OCI-LY3 (cell line): ENCODE measurements around the gene CD209.

Source experiments
- H2AFZ ChIP-seq: fragments of 200-600, 300-600 bp; shearing (Covaris generic); 2 replicates; pipeline ENCODE4 v1.6.0; 2014; ENCODE audit warnings: antibody characterized with exemption, low read depth, low read length
- H3K27ac ChIP-seq: fragments of 200-600, 300-600 bp; sonication (generic); 2 replicates; pipeline ENCODE4 v1.5.1; 2014; ENCODE audit warnings: mild to moderate bottlenecking, low read length, moderate library complexity, mixed read lengths
- H3K27me3 ChIP-seq: fragments of 200-600, 300-600 bp; sonication (generic); 2 replicates; pipeline ENCODE4 v1.6.1; 2014; ENCODE audit warnings: low read depth, low read length, mixed read lengths
- H3K36me3 ChIP-seq: fragments of 200-600, 300-600 bp; sonication (generic); replicated peaks from 2 replicates; pipeline ENCODE3; 2014; ENCODE audit warnings: low read depth, low read length, mixed read lengths
- H3K4me1 ChIP-seq: fragments of 300-600, 200-600 bp; sonication (generic); 2 replicates; pipeline ENCODE4 v1.6.1; 2014; ENCODE audit warnings: low read length, mixed read lengths
- H3K4me2 ChIP-seq: fragments of 200-600, 300-600 bp; sonication (generic); 2 replicates; pipeline ENCODE4 v1.6.1; 2014; ENCODE audit warnings: low read length, mixed read lengths
- H3K4me3 ChIP-seq: fragments of 300-600, 200-600 bp; sonication (generic); 2 replicates; pipeline ENCODE4 v1.5.1; 2014; ENCODE audit warnings: antibody characterized with exemption, mild to moderate bottlenecking, low read length, moderate library complexity
- H3K79me2 ChIP-seq: fragments of 300-600, 200-600 bp; shearing (Covaris generic); 2 replicates; pipeline ENCODE4 v1.6.1; 2014; ENCODE audit warnings: mild to moderate bottlenecking, low read length, mixed read lengths
- H3K9ac ChIP-seq: fragments of 300-600, 200-600 bp; shearing (Covaris generic); 2 replicates; pipeline ENCODE4 v1.6.0; 2014; ENCODE audit warnings: mild to moderate bottlenecking, low read length, moderate library complexity
- H3K9me3 ChIP-seq: fragments of 200-600, 300-600 bp; shearing (Covaris generic); 2 replicates; pipeline ENCODE4 v1.6.1; 2014; ENCODE audit warnings: low read length, mixed read lengths; ENCODE audit not compliant: insufficient read depth
- H4K20me1 ChIP-seq: fragments of 200-600, 300-600 bp; sonication (generic); 2 replicates; pipeline ENCODE4 v1.6.1; 2016; ENCODE audit warnings: low read length, mixed read lengths; ENCODE audit not compliant: insufficient read depth
- EZH2phosphoT487 ChIP-seq: fragments of 200-600 bp; shearing (Covaris generic); IDR thresholded peaks from 2 replicates; pipeline ENCODE4 v1.6.1; 2018; ENCODE audit warnings: antibody characterized with exemption, mixed run types, low read depth
- TF ChIP-seq, protein P1 (sequence below): fragments of 200-600, 300-600 bp; sonication (generic); IDR thresholded peaks from 2 replicates; pipeline ENCODE4 v1.5.1; 2014; ENCODE audit warnings: antibody characterized with exemption, low read length, low read depth

The CD209 gene

DNA sequence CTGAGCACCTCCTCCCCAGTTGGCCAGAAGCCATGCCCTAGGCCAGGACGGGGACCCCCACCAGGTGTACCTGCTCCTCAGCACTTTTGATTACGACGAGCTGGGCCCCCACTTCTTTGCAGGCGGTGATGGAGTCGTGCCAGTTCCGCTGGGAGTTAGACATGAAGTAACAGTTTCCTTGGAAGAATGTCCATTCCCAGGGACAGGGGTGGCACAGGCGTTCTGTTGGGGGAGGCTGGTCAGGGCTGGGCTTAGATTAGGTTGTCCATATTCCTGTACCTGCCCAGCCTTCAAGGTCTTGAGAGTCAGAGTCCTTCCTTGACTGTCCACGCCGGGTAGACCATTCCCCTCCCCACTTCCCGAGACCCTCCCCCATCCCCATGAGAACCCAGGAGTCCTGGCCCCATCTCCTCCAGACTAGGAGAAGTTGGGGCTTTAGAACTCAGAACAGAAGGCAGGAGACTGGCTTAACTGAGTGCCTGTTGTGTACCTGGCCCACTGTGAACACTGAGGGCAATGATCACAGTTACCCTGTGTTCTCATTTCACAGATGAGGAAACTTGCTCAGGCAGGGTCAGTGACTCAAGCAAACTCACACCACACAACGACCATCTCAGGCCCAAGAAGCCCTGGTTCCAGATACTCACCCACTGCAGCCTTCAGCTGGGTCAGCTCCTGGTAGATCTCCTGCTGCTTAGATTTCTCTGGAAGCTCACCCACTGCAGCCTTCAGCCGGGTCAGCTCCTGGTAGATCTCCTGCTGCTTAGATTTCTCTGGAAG lies 2.3 kb downstream of the CD209 start:
- no peak overlapping the region for H3K4me2 ChIP-seq
- no peaks in the 10 kb centered on the region for H3K36me3 ChIP-seq
- peaks cover 22% of the 10 kb centered on the region; the same call in 1 of the 2 replicates for H4K20me1 ChIP-seq
- H3K9ac ChIP-seq, result no peak overlapping the region
- H3K4me1 ChIP-seq, result peaks cover 24% of the 10 kb centered on the region
- H3K4me3 ChIP-seq, result no peak overlapping the region
- peaks cover 5% of the 10 kb centered on the region; the same call in 1 of the 2 replicates for H3K9me3 ChIP-seq
- TF ChIP-seq EZH2phosphoT487, result no peak
- TF ChIP-seq, protein P1, sequence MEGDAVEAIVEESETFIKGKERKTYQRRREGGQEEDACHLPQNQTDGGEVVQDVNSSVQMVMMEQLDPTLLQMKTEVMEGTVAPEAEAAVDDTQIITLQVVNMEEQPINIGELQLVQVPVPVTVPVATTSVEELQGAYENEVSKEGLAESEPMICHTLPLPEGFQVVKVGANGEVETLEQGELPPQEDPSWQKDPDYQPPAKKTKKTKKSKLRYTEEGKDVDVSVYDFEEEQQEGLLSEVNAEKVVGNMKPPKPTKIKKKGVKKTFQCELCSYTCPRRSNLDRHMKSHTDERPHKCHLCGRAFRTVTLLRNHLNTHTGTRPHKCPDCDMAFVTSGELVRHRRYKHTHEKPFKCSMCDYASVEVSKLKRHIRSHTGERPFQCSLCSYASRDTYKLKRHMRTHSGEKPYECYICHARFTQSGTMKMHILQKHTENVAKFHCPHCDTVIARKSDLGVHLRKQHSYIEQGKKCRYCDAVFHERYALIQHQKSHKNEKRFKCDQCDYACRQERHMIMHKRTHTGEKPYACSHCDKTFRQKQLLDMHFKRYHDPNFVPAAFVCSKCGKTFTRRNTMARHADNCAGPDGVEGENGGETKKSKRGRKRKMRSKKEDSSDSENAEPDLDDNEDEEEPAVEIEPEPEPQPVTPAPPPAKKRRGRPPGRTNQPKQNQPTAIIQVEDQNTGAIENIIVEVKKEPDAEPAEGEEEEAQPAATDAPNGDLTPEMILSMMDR, result no peak
- no peaks in the 10 kb centered on the region for H3K79me2 ChIP-seq
- no peak overlapping the region for H2AFZ ChIP-seq
- no peak overlapping the region for H3K27ac ChIP-seq
- H3K27me3 ChIP-seq, result peaks cover 81% of the 10 kb centered on the region

DNA sequence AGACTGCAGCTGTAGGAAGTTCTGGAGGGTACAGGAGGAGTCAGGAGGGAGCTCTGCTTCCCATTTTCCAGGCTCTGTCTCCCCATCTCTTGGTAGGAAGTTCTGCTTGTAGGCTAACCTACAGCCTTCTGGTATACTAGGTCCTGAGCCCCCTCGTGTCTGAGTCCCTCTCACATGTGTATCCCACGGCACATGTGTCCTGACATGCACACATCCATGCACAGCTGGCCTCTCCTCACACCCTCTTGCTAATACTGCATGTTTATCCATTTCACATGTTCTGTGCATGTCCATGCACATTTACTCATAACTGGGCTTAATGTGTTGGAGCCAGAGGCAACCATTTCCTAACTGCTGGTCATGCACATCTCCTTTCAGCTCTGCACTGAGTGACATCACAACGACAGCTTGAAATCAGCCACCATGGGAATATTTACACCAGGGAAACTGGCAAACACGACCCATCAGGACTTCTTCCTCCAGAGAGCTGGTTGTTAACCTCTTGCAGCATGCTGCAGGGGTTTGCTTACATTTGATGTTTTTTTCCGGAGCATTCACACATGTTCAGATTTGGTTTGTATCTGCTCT lies 3.0 kb downstream of the CD209 start:
- peaks cover 87% of the 10 kb centered on the region for H3K27me3 ChIP-seq
- peak overlapping the region; percentile 49 for H3K4me2 ChIP-seq
- no peak for TF ChIP-seq EZH2phosphoT487
- TF ChIP-seq, protein P1, result no peak
- no peak overlapping the region for H2AFZ ChIP-seq
- no peak overlapping the region for H3K27ac ChIP-seq
- H3K79me2 ChIP-seq, result no peaks in the 10 kb centered on the region
- H3K36me3 ChIP-seq, result no peaks in the 10 kb centered on the region
- H3K4me3 ChIP-seq, result no peak overlapping the region
- no peak overlapping the region for H3K9ac ChIP-seq
- H4K20me1 ChIP-seq, result peaks cover 24% of the 10 kb centered on the region; the same call in 1 of the 2 replicates
- H3K9me3 ChIP-seq, result peaks cover 5% of the 10 kb centered on the region; the same call in 1 of the 2 replicates
- peaks cover 24% of the 10 kb centered on the region for H3K4me1 ChIP-seq

DNA sequence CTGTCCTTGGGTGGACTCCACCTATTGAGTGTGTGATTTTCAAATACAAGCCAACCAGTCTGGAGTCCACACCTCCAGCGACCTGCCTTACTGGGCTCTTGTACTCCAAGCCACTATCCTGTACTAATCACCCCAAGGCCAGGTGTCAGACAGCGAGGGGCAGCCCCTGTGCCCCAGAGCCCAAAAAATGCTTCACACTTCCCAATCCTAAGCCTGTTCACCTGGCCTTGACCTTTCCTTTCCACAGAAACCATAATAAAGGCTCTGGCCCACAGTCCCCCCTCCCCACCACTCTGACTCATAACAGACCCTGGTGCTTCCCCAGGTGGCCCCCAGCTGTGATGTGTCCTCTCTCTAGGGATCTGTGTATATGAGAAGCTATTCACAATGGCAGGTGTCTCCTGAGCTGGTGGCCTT lies 3.9 kb downstream of the CD209 start:
- H3K36me3 ChIP-seq, result no peaks in the 10 kb centered on the region
- H3K9me3 ChIP-seq, result peaks cover 5% of the 10 kb centered on the region; the same call in 1 of the 2 replicates
- H3K79me2 ChIP-seq, result no peaks in the 10 kb centered on the region
- no peak overlapping the region for H3K4me3 ChIP-seq
- no peak overlapping the region for H3K27ac ChIP-seq
- H3K27me3 ChIP-seq, result peaks cover 85% of the 10 kb centered on the region
- peaks cover 26% of the 10 kb centered on the region; the same call in 1 of the 2 replicates for H4K20me1 ChIP-seq
- TF ChIP-seq, protein P1, result no peak
- TF ChIP-seq EZH2phosphoT487, result peak; percentile 83
- H3K9ac ChIP-seq, result no peak overlapping the region
- no peak overlapping the region for H2AFZ ChIP-seq
- H3K4me2 ChIP-seq, result peak overlapping the region; percentile 49
- peaks cover 24% of the 10 kb centered on the region for H3K4me1 ChIP-seq

DNA sequence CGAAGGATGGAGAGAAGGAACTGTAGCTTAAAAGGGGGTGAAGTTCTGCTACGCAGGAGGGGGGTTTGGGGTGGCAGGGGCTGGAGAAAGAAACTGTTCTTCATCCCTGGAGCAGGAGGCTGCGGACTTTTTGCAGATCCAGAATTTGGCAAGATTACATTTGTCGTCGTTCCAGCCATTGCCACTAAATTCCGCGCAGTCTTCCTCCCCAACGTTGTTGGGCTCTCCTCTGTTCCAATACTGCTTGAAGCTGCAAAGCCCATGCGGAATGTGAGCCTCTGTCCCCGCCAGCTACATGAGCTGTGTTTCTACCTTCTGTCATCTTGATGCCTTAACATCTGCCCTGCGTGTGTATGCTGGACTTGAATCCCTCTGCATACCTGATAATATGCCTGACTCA lies 4.3 kb downstream of the CD209 start:
- Histone ChIP-seq H4K20me1 (peaks cover 26% of the 10 kb centered on the region; the same call in 1 of the 2 replicates), H3K4me2 (peak overlapping the region; percentile 49), H3K27ac (no peak overlapping the region)

More for the DNA sequence above, 4.3 kb downstream of the CD209 start:
- no peak for TF ChIP-seq EZH2phosphoT487
- TF ChIP-seq, protein P1, result no peak
- peaks cover 82% of the 10 kb centered on the region for H3K27me3 ChIP-seq
- H3K4me3 ChIP-seq, result no peak overlapping the region
- no peak overlapping the region for H3K9ac ChIP-seq
- peaks cover 1% of the 10 kb centered on the region; the same call in 1 of the 2 replicates for H3K9me3 ChIP-seq
- no peaks in the 10 kb centered on the region for H3K79me2 ChIP-seq
- no peaks in the 10 kb centered on the region for H3K36me3 ChIP-seq
- peaks cover 24% of the 10 kb centered on the region for H3K4me1 ChIP-seq
- no peak overlapping the region for H2AFZ ChIP-seq
